ENCODE results near the gene PFKM.
"Not testable (repeated sequence)": the region's sequence is repeated elsewhere in the genome, so short reads cannot be mapped to it uniquely, and the experiment has no call there.

The PFKM gene

GRCh38 chr12:48109424-48109823 lies 9.7 kb upstream of the PFKM start:
- Histone ChIP-seq H3K36me3 (ENCODE audit: control insufficient read depth in 1 of 2, insufficient read depth in 2 of 2, low read length in 2 of 2) (no peaks in the 10 kb centered on the region), H3K9ac (ENCODE audit: low read depth in 1 of 2, low read length in 2 of 2) (no peak overlapping the region), H3K27ac (ENCODE audit: low read depth, low read length) (no peak overlapping the region), H3K9me3 (ENCODE audit: control insufficient read depth in 1 of 2, low read length in 2 of 2) (no peaks in the 10 kb centered on the region), H3K4me1 (ENCODE audit: control insufficient read depth in 1 of 2, insufficient read depth in 2 of 2, low read length in 2 of 2) (peaks cover 15 to 18% of the 10 kb centered on the region in 2 donors), H3K27me3 (ENCODE audit: control insufficient read depth in 1 of 2, insufficient read depth in 2 of 2, low read length in 2 of 2) (no peaks in the 10 kb centered on the region), H3K4me3 (ENCODE audit: low read depth in 1 of 2, low read length in 2 of 2) (no peak overlapping the region)

GRCh38 chr12:48110691-48111311 lies 8.4 kb upstream of the PFKM start:
- Histone ChIP-seq H3K27ac (ENCODE audit: low read depth, low read length) (no peak overlapping the region), H3K27me3 (ENCODE audit: control insufficient read depth in 1 of 2, insufficient read depth in 2 of 2, low read length in 2 of 2) (no peaks in the 10 kb centered on the region), H3K9ac (ENCODE audit: low read depth in 1 of 2, low read length in 2 of 2) (no peak overlapping the region), H3K36me3 (ENCODE audit: control insufficient read depth in 1 of 2, insufficient read depth in 2 of 2, low read length in 2 of 2) (no peaks in the 10 kb centered on the region), H3K4me3 (ENCODE audit: low read depth in 1 of 2, low read length in 2 of 2) (no peak overlapping the region), H3K4me1 (ENCODE audit: control insufficient read depth in 1 of 2, insufficient read depth in 2 of 2, low read length in 2 of 2) (peaks cover 7 to 10% of the 10 kb centered on the region in 2 donors), H3K9me3 (ENCODE audit: control insufficient read depth in 1 of 2, low read length in 2 of 2) (no peaks in the 10 kb centered on the region)

GRCh38 chr12:48111312-48111693 lies 7.9 kb upstream of the PFKM start:
- H3K36me3 ChIP-seq (ENCODE audit: control insufficient read depth in 1 of 2, insufficient read depth in 2 of 2, low read length in 2 of 2); H3K4me3 ChIP-seq (ENCODE audit: low read depth in 1 of 2, low read length in 2 of 2): not testable (repeated sequence)

GRCh38 chr12:48115957-48116356 lies 3.2 kb upstream of the PFKM start:
- H3K27ac ChIP-seq (ENCODE audit: low read depth, low read length): no peak overlapping the region
- no peaks in the 10 kb centered on the region for H3K27me3 ChIP-seq (ENCODE audit: control insufficient read depth in 1 of 2, insufficient read depth in 2 of 2, low read length in 2 of 2)
- H3K9me3 ChIP-seq (ENCODE audit: control insufficient read depth in 1 of 2, low read length in 2 of 2): no peaks in the 10 kb centered on the region
- H3K4me3 ChIP-seq (ENCODE audit: low read depth in 1 of 2, low read length in 2 of 2): no peak overlapping the region
- no peak overlapping the region for H3K9ac ChIP-seq (ENCODE audit: low read depth in 1 of 2, low read length in 2 of 2)
- no peaks in the 10 kb centered on the region for H3K36me3 ChIP-seq (ENCODE audit: control insufficient read depth in 1 of 2, insufficient read depth in 2 of 2, low read length in 2 of 2)
- H3K4me1 ChIP-seq (ENCODE audit: control insufficient read depth in 1 of 2, insufficient read depth in 2 of 2, low read length in 2 of 2): peaks cover 11 to 14% of the 10 kb centered on the region in 2 donors

More at GRCh38 chr12:48111312-48111693, 7.9 kb upstream of the PFKM start:
- H3K4me1 ChIP-seq (ENCODE audit: control insufficient read depth in 1 of 2, insufficient read depth in 2 of 2, low read length in 2 of 2): peaks cover 7 to 10% of the 10 kb centered on the region in 2 donors
- not testable (repeated sequence) for H3K9me3 ChIP-seq (ENCODE audit: control insufficient read depth in 1 of 2, low read length in 2 of 2); H3K27ac ChIP-seq (ENCODE audit: low read depth, low read length); H3K9ac ChIP-seq (ENCODE audit: low read depth in 1 of 2, low read length in 2 of 2); H3K27me3 ChIP-seq (ENCODE audit: control insufficient read depth in 1 of 2, insufficient read depth in 2 of 2, low read length in 2 of 2)

- Histone ChIP-seq H3K27ac (ENCODE audit: low read depth, low read length) (no peak overlapping the region), H3K9ac (ENCODE audit: low read depth in 1 of 2, low read length in 2 of 2) (peak overlapping the region in 1 of 2 donors; percentile 56), H3K36me3 (ENCODE audit: control insufficient read depth in 1 of 2, insufficient read depth in 2 of 2, low read length in 2 of 2) (peaks cover 0 to 4% of the 10 kb centered on the region in 2 donors), H3K27me3 (ENCODE audit: control insufficient read depth in 1 of 2, insufficient read depth in 2 of 2, low read length in 2 of 2) (no peaks in the 10 kb centered on the region), H3K4me1 (ENCODE audit: control insufficient read depth in 1 of 2, insufficient read depth in 2 of 2, low read length in 2 of 2) (peaks cover 19 to 24% of the 10 kb centered on the region in 2 donors), H3K4me3 (ENCODE audit: low read depth in 1 of 2, low read length in 2 of 2) (peak overlapping the region; percentile 90 to 91), H3K9me3 (ENCODE audit: control insufficient read depth in 1 of 2, low read length in 2 of 2) (no peaks in the 10 kb centered on the region)
These were observed 786 bp upstream of the PFKM start for GRCh38 chr12:48118284-48118871.

GRCh38 chr12:48119834-48120195 lies 651 bp downstream of the PFKM start:
- Histone ChIP-seq H3K4me1 (ENCODE audit: control insufficient read depth in 1 of 2, insufficient read depth in 2 of 2, low read length in 2 of 2) (peaks cover 19 to 24% of the 10 kb centered on the region in 2 donors), H3K36me3 (ENCODE audit: control insufficient read depth in 1 of 2, insufficient read depth in 2 of 2, low read length in 2 of 2) (peaks cover 0 to 4% of the 10 kb centered on the region in 2 donors), H3K9ac (ENCODE audit: low read depth in 1 of 2, low read length in 2 of 2) (peak overlapping the region in 1 of 2 donors; percentile 34), H3K4me3 (ENCODE audit: low read depth in 1 of 2, low read length in 2 of 2) (peak overlapping the region; percentile 90 to 91), H3K9me3 (ENCODE audit: control insufficient read depth in 1 of 2, low read length in 2 of 2) (no peaks in the 10 kb centered on the region), H3K27me3 (ENCODE audit: control insufficient read depth in 1 of 2, insufficient read depth in 2 of 2, low read length in 2 of 2) (no peaks in the 10 kb centered on the region), H3K27ac (ENCODE audit: low read depth, low read length) (no peak overlapping the region)

- H3K27ac ChIP-seq (ENCODE audit: low read depth, low read length): no peak overlapping the region
- H3K4me1 ChIP-seq (ENCODE audit: control insufficient read depth in 1 of 2, insufficient read depth in 2 of 2, low read length in 2 of 2): peaks cover 19 to 24% of the 10 kb centered on the region in 2 donors
- no peak overlapping the region for H3K9ac ChIP-seq (ENCODE audit: low read depth in 1 of 2, low read length in 2 of 2)
- no peak overlapping the region for H3K4me3 ChIP-seq (ENCODE audit: low read depth in 1 of 2, low read length in 2 of 2)
- no peaks in the 10 kb centered on the region for H3K27me3 ChIP-seq (ENCODE audit: control insufficient read depth in 1 of 2, insufficient read depth in 2 of 2, low read length in 2 of 2)
- H3K36me3 ChIP-seq (ENCODE audit: control insufficient read depth in 1 of 2, insufficient read depth in 2 of 2, low read length in 2 of 2): peaks cover 0 to 4% of the 10 kb centered on the region in 2 donors
- no peaks in the 10 kb centered on the region for H3K9me3 ChIP-seq (ENCODE audit: control insufficient read depth in 1 of 2, low read length in 2 of 2)
These were observed 2.4 kb downstream of the PFKM start for GRCh38 chr12:48121522-48121921.

GRCh38 chr12:48122065-48122834 lies 3.1 kb downstream of the PFKM start:
- H3K9ac ChIP-seq (ENCODE audit: low read depth in 1 of 2, low read length in 2 of 2): no peak overlapping the region
- no peaks in the 10 kb centered on the region for H3K9me3 ChIP-seq (ENCODE audit: control insufficient read depth in 1 of 2, low read length in 2 of 2)
- no peak overlapping the region for H3K27ac ChIP-seq (ENCODE audit: low read depth, low read length)
- no peak overlapping the region for H3K4me3 ChIP-seq (ENCODE audit: low read depth in 1 of 2, low read length in 2 of 2)
- peaks cover 19 to 24% of the 10 kb centered on the region in 2 donors for H3K4me1 ChIP-seq (ENCODE audit: control insufficient read depth in 1 of 2, insufficient read depth in 2 of 2, low read length in 2 of 2)
- H3K27me3 ChIP-seq (ENCODE audit: control insufficient read depth in 1 of 2, insufficient read depth in 2 of 2, low read length in 2 of 2): no peaks in the 10 kb centered on the region
- H3K36me3 ChIP-seq (ENCODE audit: control insufficient read depth in 1 of 2, insufficient read depth in 2 of 2, low read length in 2 of 2): peaks cover 0 to 4% of the 10 kb centered on the region in 2 donors

- Histone ChIP-seq H3K36me3 (ENCODE audit: control insufficient read depth in 1 of 2, insufficient read depth in 2 of 2, low read length in 2 of 2) (peaks cover 0 to 4% of the 10 kb centered on the region in 2 donors), H3K27me3 (ENCODE audit: control insufficient read depth in 1 of 2, insufficient read depth in 2 of 2, low read length in 2 of 2) (no peaks in the 10 kb centered on the region), H3K9ac (ENCODE audit: low read depth in 1 of 2, low read length in 2 of 2) (no peak overlapping the region), H3K9me3 (ENCODE audit: control insufficient read depth in 1 of 2, low read length in 2 of 2) (no peaks in the 10 kb centered on the region), H3K4me1 (ENCODE audit: control insufficient read depth in 1 of 2, insufficient read depth in 2 of 2, low read length in 2 of 2) (peaks cover 19 to 24% of the 10 kb centered on the region in 2 donors), H3K27ac (ENCODE audit: low read depth, low read length) (no peak overlapping the region), H3K4me3 (ENCODE audit: low read depth in 1 of 2, low read length in 2 of 2) (no peak overlapping the region)
These were observed 4.0 kb downstream of the PFKM start for GRCh38 chr12:48123169-48123568.

GRCh38 chr12:48125542-48125941 lies 6.4 kb downstream of the PFKM start:
- H3K4me3 ChIP-seq (ENCODE audit: low read depth in 1 of 2, low read length in 2 of 2); H3K27me3 ChIP-seq (ENCODE audit: control insufficient read depth in 1 of 2, insufficient read depth in 2 of 2, low read length in 2 of 2); H3K9me3 ChIP-seq (ENCODE audit: control insufficient read depth in 1 of 2, low read length in 2 of 2); H3K4me1 ChIP-seq (ENCODE audit: control insufficient read depth in 1 of 2, insufficient read depth in 2 of 2, low read length in 2 of 2); H3K36me3 ChIP-seq (ENCODE audit: control insufficient read depth in 1 of 2, insufficient read depth in 2 of 2, low read length in 2 of 2); H3K27ac ChIP-seq (ENCODE audit: low read depth, low read length); H3K9ac ChIP-seq (ENCODE audit: low read depth in 1 of 2, low read length in 2 of 2): not testable (repeated sequence)
